SW 1271 (cell line): ENCODE data around the gene COX7B2.

Experiments
- DNase-seq, 2 experiments: peaks; one replicate each; lab custom pipeline; 2025; lab: John Stamatoyannopoulos, UW

Gene COX7B2

DNA sequence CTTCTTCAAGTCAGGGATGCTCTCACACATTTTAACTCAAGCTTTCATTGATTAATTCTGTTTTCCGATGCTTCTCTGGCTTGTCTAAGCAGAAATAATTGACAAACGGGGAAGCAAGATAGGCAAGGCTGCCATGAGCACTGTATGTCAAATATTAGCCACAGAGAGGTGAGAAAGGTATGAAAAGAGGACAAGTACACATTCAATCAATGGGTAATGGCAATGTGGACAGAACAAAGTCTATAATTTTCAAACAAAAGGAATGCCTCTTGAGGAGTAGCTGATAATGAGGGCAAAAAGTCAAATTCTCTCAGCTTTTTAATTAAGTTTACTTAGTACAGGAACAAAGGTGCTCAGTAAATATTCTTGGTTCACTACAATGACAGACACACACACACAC is 19.6 kb downstream of the COX7B2 start:
- DNase-seq: no peak

DNA sequence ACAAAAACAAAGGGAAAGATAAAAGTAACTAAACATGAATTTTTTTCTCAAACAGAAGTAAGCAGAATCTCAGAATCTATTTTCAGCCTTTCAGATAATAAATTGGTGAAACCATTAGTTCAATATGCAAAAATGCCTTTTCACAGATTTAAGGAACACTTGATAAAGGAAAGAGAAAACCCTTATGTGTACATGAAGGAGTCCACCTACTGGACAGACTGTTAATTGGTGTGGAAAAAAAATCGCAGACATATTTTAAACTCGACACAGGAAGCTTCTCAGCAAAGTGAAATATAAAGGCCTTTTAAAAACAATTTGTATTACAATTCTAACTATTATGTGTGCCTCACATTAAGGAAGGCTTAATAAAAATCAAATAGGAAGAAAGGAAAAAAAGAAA is 22.3 kb downstream of the COX7B2 start:
- DNase-seq: peak in 1 of 2 experiments; percentile 38

DNA sequence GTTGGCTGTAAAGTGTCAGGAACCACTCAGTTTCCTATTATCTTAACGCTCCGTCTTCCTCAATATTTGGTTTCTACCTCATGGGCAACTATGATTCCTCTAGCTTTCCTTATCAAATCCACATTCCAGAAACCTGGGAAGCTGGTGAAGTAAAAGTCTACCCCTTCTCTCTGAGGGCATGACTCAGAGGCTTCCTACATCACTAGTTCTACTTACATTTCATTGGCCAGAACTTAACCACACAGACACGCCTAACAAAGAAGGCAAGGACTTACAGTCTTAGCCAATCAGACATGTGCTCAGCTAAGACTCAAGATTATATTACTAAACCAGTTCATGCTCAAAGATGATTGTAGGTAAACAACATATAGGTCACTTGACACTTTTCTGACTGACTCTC is 30.4 kb downstream of the COX7B2 start:
- no peak for DNase-seq

DNA sequence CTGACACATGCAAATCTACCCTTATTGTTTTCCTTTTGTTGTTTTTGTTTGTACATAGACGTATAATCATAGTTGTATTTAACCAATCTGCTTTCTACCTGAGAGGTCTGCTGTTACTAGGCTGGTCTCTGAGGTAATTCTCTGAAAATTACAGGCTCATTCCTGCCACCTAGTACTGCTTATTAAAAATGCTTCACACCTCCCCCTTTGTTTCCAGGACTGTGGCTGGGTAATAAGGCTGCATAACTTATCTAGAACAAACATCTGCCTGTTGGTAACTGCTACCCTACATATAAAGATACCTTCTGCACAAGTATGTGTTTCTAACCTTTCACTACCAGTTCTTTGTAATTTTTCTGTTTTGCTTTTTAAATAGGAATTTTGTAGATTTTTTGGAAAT is 34.2 kb downstream of the COX7B2 start:
- no peak for DNase-seq

DNA sequence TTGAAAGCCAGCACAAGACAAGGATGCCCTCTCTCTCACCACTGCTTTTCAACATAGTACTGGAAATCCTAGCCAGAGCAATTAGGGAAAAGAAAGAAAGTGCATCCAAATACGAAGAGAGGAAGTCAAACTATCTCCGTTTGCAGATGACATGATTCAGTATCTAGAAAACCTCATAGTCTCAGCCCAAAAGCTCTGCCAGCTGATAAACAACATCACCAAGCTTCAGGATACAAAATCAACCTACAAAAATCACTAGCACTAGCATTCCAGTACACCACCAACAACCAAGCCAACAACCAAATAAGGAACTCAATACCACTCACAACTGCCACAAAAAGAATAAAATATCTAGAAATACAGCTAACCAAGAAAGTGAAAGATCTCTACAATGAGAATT is 38.6 kb downstream of the COX7B2 start:
- DNase-seq: no peak

DNA sequence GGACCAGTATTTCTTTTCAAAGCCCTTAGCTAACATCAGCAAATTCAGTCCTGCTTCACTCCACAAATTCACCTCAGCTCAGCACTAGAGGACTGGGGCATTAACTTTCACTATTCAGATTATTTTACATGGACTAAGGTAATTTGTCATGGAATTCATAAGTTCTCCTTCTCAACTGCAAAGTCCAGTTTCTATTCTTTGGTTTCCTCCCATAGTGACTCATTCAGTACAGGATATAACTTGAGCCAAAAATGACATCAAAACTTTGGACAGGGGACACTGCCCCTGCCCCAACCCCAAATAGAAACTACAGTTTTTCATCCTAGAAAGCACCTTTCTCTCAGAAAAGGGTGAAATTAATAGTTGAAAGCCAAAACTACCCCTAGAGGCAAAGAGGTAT is 52.7 kb downstream of the COX7B2 start:
- no peak for DNase-seq

DNA sequence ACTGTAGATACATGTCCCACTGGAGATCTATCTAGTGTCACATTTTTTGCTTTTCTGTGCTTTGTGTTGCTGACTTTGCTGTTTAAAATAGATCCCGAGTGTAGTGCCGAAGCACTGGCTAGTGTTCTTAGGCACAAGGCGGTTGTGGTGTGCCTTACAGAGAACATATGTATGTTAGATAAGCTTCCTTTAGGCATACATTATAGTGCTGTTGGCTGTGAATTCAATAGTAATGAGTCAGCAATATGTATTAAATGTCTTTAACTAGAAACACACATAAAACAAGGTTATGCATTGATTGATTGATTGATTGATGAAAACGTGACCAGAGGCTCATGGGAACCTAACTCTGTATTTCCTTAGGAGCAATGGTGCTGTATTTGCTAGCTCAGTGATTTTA is 56.2 kb downstream of the COX7B2 start:
- DNase-seq: no peak

DNA sequence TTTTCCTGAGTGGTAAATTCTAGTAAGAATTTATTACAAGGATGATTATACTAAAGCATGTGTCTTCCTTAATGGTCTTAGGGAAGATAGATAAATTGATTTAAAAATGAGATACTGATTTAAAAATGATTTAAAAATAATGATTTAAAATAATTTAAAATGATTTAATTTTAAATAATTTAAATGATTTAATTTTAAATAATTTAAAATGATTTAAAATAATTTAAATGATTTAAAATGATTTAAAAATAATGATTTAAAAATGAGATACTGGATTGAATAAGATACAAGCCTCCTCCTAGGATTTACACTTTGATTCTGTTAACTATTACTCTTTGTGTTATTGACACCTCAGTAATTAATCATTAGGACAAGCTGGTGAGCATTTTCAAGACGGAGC is 59.0 kb downstream of the COX7B2 start:
- DNase-seq: no peak

DNA sequence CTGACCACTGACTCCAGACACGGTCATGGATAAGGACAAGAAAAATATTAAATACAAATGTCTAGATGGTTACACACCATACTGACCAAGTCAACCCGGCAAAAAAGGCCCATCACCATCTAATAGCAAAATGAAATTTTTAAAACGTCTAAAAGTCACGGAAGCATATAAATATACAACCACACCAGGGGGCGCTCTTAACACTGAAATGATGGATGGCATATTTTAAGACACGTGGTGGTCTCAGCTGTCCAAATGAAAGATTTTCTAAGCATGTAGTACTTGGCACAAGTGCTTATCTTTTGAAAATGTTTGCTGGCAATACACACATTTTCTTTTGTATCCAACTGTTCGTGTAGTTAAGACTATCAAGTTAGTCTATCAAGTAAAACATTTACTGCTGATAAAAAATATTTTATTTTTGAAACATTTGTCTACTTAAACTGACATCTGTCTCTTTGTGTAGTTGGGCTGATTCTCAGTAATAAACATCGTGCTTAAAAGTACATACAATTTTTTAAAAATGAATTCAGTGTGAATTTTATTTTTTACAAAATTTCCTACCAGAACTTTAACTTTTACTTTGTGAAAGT is 64.6 kb downstream of the COX7B2 start:
- DNase-seq: peak in 1 of 2 experiments; percentile 48

DNA sequence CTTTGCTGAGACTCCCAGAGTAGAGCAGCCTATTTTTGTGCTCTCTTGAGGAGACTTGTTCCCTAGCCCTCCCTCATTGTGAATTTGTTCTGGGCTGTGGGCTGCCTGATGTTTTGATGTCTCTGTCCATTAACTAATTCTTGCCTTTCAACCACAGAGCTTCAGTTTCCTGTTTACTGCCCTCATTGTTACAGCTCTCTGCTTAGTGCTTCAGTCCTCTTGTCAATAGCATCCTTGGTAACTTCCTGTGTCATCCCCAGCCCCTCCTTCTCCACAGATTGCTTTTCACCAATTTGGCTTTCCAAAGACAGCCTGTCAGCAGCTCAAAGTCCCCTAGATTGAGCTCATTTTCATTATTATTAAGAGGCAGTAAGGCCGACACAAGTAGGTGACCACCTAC is 69.9 kb downstream of the COX7B2 start:
- DNase-seq: no peak

DNA sequence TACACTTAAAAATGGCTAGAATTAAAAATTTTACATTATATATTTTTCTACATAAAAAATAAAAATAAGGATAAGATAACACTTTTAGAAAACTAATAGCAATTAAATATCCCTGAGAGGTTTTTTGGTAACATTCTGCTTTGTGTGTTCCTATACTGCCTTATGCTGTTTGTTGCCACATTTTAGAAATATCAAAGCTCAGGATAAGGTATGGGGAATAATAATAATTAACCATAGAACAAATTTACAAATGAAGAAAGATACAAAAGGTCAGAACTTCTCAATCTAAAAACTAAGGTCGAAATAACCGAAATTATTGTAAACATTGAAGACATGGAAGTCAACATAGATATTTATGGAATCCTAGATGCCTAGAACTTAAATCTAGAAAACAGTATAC is 71.4 kb downstream of the COX7B2 start:
- DNase-seq: no peak

DNA sequence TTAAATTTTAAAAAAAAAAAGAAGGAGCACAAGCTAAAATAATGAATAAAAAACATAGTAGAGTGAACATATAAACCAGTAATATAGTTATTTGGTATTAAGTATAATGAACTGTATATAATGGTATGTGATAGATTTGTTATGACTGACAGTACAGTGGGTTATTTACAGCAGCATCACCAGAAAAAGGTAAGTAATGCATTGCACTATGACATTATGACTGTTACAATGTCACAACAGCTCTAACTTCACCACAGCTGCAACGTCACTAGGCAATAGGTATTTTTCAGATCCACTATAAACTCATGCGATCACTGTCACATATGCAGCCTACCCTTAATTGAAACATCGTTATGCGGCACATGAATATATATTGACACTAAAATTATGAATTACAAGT is 72.5 kb downstream of the COX7B2 start:
- no peak for DNase-seq

DNA sequence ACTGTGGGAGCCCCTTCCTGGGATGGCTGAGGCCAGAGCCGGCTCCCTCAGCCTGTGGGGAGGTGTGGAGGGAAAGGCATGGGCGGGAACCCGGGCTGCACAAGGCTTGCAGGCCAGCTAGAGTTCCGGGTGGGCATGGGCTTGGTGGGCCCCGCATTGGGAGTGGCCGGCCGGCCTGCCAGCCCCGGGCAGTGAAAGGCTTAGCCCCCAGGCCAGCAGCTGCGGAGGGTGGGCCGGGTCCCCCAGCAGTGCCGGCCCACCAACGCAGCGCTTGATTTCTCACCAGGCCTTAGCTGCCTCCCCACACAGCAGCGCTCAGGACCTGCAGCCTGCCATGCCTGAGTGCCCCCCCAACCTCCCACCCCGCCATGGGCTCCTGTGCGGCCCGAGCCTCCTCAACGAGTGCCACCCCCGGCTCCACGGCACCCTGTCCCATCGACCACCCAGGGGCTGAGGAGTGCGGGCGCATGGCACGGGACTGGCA is 78.0 kb downstream of the COX7B2 start:
- no peak for DNase-seq

DNA sequence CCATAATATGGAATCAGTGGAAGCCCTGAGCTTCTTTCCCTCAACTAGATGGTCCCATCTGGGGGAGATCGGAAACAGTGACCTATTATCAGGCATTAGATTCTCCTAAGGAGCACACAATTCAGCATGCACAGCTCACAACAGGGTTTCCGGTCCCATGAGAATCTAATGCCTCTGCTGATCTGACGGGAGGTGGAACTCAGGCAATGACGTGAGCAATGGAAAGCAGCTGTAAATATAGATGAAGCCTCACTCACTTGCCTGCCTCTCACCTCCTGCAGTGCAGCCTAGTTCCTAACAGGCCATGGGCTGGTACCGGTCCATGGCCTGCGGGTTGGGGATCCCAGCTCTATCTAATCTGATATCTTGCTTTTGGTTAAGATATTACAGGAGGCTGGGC is 88.9 kb downstream of the COX7B2 start:
- DNase-seq: no peak

DNA sequence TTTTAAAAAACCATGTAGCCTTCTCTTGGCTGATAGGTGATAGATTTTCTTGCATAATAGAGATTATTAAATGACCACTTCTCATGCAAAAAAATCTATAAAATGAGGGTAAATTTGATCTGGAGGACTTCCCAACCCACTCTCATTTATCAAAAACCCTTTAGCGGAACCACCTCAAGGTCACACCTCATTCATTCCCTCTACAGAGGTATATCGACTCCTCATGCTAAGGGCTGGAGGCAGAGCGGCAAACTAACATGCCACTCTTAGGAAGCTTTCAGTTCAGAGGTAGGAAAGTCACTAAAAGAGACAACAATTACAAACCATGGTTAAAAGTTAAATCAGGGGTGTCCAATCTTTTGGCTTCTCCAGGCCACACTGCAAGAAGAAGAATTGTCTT is 90.0 kb downstream of the COX7B2 start:
- no peak for DNase-seq

DNA sequence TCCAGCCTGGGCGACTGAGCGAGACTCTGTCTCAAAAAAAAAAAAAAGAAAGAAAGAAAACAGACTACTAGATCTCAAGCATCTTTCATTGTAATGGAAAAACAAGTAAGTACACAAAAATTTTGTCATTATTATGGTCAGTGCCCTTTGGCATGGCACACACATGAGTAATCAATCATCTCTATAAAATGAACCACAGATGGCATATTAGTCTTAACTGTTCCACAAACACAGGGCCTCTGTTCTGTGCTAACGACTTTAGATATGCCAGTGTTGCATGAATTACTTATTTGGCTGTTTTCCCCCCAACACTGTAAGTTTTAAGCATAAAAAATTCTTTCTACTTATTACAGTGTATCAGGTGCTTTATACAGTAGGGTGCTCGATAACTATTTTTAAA is 90.4 kb downstream of the COX7B2 start:
- no peak for DNase-seq

DNA sequence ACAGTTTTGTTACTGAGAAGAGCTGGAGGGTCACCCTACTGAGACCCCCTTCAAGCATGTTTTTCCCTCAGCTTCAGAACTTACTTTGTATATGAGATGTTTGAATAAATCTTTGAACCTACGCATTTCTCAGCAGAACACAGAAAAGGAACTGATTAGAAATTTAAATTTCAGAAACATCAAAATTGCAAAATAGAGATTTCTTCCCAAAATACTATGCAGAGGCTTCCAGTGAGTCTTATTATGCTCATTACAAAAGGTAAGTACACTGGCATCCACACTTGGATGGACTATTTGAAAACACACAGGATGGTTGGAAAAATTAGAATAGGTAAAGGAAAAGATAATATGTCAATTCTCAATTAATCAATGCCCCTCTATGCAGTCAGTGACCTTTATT is 91.2 kb downstream of the COX7B2 start:
- DNase-seq: no peak

DNA sequence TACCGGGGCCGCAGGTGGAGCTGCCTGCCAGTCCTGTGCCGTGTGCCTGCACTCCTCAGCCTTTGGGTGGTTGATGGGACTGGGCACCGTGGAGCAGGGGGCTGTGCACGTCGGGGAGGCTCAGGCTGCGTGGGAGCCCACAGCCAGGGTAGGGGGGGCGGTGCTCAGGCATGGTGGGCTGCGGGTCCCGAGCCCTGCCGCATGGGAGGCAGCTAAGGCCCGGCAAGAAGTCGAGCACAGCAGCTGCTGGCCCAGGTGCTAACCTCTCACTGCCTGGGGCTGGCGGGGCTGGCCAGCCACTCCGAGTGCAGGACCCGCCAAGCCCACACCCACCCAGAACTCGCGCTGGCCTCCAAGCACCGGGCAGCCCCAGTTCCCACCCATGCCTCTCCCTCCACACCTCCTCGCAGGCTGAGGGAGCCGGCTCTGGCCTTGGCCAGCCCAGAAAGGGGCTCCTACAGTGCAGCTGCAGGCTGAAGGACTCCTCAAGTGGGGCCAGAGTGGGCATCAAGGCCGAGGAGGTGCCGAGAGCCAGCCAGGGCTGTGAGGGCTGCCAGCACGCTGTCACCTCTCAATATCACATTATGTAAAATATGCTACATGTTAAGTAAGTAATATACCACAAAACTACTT is 104.1 kb downstream of the COX7B2 start:
- no peak for DNase-seq

DNA sequence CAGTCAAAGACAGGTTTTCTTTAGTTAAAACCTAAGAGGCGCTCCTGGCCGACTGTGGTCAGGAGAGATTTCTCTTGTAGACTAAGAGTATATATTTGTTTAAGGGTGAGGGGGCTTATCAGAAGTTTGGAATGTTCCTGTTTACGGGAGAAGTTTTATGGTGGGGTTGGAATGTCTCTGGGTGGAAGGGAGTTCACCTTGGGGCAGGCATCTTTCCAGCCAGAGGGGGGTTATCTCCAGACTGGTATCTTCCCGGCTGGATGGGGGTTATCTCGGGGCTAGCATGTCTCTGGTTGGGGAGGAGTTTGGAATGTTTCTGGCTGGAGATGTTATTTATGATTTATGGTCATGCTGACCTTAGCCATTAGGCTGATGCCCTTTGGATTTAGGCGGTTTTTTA is 116.0 kb downstream of the COX7B2 start:
- DNase-seq: no peak

DNA sequence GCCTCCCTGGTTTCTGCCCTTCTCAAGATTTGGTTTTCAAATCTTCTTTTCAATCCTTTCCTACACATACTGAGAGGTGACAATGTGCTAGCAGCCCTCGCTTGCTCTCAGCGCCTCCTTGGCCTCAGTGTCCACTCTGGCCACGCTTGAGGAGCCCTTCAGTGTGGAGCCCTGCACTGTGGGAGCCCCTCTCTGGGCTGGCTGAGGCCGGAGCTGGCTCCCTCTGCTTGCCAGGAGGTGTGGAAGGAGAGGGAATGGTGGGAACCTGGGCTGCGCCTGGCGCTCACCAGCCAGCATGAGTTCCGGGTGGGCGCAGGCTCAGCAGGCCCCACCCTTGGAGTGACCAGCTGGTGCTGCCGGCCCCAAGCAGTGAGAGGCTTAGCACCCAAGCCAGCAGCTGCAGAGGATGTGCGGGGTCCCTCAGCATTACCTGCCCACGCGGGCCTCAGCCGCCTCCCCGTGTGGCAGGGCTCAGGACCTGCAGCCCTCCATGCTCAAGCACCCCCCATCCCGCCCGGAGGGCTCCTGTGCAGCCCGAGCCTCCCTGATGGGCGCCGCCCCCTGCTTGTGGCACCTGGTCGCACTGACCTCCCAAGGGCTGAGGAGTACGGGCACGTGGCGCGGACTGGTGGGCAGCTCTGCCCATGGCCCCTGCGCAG is 127.5 kb downstream of the COX7B2 start:
- no peak for DNase-seq

DNA sequence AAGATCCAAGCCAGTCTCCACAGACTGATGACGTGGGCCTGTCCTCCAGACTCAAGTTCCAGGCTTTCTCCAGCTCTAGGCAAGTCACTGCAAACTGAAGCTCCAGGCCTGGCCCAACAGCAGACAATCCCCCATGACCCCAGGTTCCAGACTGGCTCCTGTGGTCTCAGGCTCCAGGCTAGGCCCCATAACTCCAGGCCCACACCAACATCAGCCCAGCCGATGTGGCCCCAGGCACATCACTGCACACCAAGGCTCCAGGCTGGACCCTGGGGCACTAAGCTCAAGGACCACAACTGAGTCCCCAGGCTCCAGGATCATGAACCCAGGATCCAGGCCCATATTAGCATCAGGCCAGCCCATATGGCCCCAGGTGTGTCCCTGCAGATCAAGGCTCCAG is 143.6 kb downstream of the COX7B2 start:
- no peak for DNase-seq

DNA sequence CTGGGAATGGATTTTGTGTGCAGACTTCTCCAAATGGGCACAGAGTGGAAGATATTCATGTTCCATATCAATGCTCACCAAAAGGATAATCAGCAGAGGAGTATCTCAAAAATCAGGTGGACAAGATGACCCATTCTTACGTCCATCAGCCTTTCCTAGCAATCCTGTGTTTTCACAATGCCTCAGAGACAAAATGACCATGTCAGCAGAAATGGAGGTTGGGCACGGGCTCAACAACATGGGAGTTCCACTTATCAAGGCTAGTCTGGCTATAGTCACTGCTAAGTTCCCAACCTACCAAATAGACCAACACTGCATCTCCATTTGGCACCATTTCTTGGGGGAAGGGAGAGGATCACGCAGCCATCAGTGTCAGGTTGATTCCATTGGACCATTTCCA is 179.0 kb downstream of the COX7B2 start:
- DNase-seq: no peak

DNA sequence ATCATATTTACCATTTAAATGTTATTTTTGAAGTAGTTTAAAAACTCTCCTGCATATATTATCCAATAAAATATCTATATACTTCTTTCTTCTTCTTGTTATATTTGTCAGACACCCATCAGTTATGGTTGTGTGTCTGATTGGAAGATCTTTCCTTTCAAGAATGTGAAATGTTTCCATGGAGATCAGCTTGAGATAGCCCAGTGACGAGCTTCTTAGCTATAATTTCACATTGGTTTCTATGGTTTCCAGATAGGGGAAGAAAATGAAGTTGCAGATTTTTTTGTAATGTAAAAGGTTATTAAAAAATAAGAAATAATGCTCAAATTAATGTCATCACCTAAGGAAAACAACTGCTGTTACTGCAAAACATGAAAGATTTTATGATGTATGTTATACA is 189.0 kb downstream of the COX7B2 start:
- DNase-seq: no peak

DNA sequence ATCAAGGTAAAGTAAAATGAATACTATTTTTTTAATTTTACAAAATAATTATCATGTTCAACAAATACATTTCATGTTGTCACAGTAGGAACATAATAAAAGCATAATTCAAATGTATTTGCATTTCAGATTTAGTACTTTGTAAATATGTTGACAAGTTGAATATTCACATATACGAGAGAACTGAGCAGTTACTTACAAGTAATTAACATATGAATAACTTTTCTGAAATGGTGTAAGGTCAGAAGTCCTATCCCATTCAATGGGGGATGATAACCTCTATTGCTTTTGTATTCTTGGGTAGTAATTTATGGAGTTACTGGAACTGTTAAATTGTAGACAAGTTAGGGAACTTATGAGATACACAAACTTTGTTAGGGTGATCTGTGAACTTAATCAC is 191.1 kb downstream of the COX7B2 start:
- no peak for DNase-seq
